ENCODE data around the gene VSIG10.

DNA sequence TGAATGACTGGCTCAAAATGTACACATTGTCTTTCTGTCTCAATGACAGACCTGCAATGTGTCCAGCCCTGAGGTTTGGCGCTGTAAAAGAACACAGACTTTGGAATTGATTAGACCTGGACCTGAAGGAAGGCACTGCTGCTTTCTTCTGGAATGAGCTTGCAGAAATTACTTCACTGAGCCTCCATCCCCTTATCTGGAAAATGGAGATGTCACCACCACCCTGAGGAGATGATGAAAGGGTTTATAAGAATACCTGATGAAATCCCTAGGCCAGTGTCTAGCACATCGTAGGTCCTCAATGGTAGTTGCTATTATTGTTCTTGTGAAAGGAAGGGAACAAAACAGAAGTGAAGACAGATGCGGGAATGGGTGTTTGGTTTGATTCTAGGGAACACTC lies 33.2 kb downstream of the VSIG10 start:
- TF ChIP-seq, protein P1, sequence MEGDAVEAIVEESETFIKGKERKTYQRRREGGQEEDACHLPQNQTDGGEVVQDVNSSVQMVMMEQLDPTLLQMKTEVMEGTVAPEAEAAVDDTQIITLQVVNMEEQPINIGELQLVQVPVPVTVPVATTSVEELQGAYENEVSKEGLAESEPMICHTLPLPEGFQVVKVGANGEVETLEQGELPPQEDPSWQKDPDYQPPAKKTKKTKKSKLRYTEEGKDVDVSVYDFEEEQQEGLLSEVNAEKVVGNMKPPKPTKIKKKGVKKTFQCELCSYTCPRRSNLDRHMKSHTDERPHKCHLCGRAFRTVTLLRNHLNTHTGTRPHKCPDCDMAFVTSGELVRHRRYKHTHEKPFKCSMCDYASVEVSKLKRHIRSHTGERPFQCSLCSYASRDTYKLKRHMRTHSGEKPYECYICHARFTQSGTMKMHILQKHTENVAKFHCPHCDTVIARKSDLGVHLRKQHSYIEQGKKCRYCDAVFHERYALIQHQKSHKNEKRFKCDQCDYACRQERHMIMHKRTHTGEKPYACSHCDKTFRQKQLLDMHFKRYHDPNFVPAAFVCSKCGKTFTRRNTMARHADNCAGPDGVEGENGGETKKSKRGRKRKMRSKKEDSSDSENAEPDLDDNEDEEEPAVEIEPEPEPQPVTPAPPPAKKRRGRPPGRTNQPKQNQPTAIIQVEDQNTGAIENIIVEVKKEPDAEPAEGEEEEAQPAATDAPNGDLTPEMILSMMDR (optimal IDR thresholded peaks at IDR 0.05 in 1 of 3, IDR thresholded peaks at IDR 0.05 in 1 of 3, conservative IDR thresholded peaks at IDR 0.05 in 1 of 3; ENCODE audit: extremely low read depth in 1 of 3, insufficient read depth in 2 of 3, low read length in 3 of 3): no peak
- no peak for TF ChIP-seq EZH2 (IDR thresholded peaks at IDR 0.05; ENCODE audit: low read length)
